Measurements from ENCODE around the gene LDLRAD4.

Gene LDLRAD4

DNA sequence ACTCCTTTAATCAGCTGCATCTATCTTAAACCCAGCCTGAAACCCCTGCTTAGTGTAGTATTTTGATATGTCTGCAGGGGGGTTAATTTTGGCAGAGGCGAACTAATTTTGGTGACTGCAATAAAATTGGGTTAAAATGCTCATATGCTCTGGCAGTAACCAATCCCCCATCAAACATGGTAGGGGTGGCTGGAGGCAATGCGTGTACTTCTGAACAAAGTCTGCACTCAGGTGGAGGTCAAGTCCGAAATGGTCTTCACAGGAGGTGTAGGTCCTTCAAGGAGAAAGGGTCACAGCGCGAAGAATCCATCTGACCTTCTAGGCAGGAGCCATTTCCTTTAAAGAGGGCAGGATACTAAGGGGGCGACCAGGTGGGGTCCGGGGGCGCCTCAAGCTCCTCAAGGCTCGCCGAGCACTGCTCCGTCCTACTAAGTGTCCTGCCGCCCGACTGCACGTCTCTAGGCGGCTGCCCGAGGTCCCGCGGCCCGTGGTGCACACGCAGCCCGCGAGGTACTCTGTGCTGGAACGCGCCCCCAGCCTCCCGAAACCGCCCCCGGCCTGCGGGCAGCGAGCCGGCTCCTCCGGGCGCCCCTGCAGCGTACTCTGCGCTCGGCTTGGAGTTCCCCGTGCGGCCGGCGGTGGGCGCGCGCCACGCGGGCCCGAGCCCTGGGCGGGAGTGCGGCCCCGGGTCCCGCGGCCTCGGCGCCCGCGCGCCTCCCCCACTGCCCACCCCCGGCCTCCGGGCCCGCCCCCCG, 1.7 kb upstream of the LDLRAD4 start:
- Histone ChIP-seq H3K9ac (peak overlapping the region; percentile 93), H3K9me3 (no peaks in the 10 kb centered on the region), H3K27me3 (no peaks in the 10 kb centered on the region), H3K4me2 (peak overlapping the region; percentile 97), H4K20me1 (peaks cover 18% of the 10 kb centered on the region), H3K27ac (peak overlapping the region; percentile 93), H3K4me1 (peaks cover 65% of the 10 kb centered on the region), H3K4me3 (peak overlapping the region; percentile 96), H3K36me3 (no peaks in the 10 kb centered on the region)
- TF ChIP-seq Cebpa-rat (IDR thresholded peaks at IDR 0.05), result no peak

DNA sequence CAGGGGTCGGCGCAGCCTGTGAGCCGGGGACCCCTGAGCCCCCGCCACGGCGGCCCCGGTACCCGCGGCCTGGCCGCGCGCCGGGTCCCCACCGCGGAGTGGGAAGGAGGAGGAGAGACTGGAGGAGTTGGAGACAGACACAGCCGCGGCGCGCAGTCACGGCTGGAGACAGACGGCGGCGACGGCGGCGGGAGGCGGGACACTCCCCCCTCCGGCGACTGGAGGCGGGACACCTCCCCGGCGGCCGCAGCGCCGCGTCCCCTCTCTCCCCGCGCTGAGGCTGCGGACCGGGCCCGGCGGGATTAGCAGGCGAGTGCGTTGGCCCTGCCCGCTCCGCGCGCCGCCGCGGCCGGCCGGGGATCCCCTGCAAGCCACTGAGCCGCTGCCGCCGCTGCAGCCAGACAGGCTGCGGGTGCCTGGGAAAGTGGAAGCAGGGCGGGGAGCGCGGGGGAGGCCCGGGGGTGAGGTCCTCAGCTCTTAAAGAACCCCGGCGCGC, 1.0 kb upstream of the LDLRAD4 start:
- H3K36me3 ChIP-seq, result no peaks in the 10 kb centered on the region
- no peaks in the 10 kb centered on the region for H3K9me3 ChIP-seq
- peak overlapping the region; percentile 97 for H3K4me2 ChIP-seq
- H3K27ac ChIP-seq, result peak overlapping the region; percentile 93
- peaks cover 25% of the 10 kb centered on the region for H4K20me1 ChIP-seq
- peak overlapping the region; percentile 96 for H3K4me3 ChIP-seq
- peak overlapping the region; percentile 93 for H3K9ac ChIP-seq
- H3K4me1 ChIP-seq, result peaks cover 65% of the 10 kb centered on the region
- no peaks in the 10 kb centered on the region for H3K27me3 ChIP-seq
- TF ChIP-seq Cebpa-rat (IDR thresholded peaks at IDR 0.05), result no peak

DNA sequence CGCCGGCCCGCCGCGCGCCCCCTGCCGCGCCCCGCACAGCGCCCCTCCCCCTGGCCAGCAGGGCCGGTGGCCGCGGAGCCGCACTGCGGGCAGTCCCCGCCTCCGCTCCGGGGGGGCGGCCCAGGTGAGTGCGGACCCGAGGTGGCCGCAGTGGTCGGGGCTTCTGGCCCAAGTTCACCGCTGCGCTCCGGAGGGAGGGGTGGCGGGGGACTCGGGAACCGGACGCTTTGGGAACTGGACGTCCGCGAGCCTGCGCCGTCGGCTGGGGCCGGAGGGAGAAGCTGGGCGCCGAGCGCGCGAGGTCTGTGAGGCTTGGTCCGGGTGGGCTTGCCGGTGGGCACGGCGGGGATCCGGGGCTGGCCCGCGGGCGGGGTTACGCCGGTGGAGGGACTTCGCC, 591 bp upstream of the LDLRAD4 start:
- Histone ChIP-seq H3K9ac (peak overlapping the region; percentile 93), H3K36me3 (0 out of 2 replicates have a peak, but pooled peaks cover 4% of the 10 kb centered on the region), H3K9me3 (no peaks in the 10 kb centered on the region), H3K4me1 (peaks cover 65% of the 10 kb centered on the region), H4K20me1 (peaks cover 29% of the 10 kb centered on the region), H3K27me3 (no peaks in the 10 kb centered on the region), H3K27ac (peak overlapping the region; percentile 93), H3K4me2 (peak overlapping the region; percentile 97), H3K4me3 (peak overlapping the region; percentile 96)
- no peak for TF ChIP-seq Cebpa-rat (IDR thresholded peaks at IDR 0.05)

DNA sequence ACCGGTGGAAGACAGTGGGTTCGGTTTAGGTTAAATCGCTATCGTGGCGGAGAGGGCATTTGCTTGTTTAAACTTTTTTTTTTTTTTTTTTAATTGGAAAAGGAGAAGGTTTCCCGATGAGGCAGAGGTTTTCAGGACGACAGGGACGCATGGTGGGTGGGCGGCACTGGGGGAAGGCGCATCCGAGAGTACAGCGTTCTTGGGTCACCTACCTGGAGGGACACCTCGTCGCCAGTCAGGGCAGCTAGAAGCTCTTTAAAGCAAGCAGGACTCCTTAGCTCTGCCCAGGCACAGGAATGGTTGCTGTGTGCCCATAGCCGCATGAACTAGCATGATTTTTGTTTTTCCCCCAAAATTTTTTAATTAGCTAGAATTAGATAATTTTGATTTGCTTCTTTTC, 437 bp downstream of the LDLRAD4 start:
- peak overlapping the region; percentile 93 for H3K27ac ChIP-seq
- no peaks in the 10 kb centered on the region for H3K9me3 ChIP-seq
- H3K36me3 ChIP-seq, result peaks cover 13% of the 10 kb centered on the region
- H4K20me1 ChIP-seq, result peaks cover 40% of the 10 kb centered on the region
- H3K4me1 ChIP-seq, result peaks cover 65% of the 10 kb centered on the region
- H3K4me3 ChIP-seq, result peak overlapping the region; percentile 96
- peak overlapping the region; percentile 97 for H3K4me2 ChIP-seq
- H3K27me3 ChIP-seq, result no peaks in the 10 kb centered on the region
- peak overlapping the region; percentile 93 for H3K9ac ChIP-seq
- TF ChIP-seq Cebpa-rat (IDR thresholded peaks at IDR 0.05), result no peak

DNA sequence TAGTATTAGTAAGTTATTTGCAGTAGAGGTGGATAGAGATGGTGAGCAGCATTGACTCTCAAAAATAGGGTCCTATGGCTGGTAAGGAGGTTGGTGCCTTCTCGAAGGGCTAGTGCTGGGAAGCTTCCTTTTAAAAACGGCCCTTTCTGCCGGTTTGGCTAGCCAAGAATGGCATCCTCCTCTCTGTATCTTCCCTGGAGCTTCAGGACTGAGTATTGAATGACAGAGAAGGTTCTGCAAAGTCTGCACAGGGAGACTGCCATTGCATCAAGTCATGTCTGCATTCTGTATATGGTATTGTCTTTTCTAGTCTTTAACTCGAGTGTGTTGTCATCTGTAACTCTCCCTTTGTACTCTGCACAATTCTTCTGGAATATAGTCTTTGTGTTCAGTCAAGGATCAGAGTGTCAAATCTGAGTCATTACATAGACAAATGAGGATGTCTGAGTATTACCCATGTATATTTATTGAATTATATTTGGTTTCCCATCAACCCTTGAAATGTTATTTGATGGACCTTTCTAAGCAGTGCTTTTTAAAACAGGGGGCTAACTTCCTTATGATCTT, 1.1 kb downstream of the LDLRAD4 start:
- Histone ChIP-seq H3K27ac (peak overlapping the region; percentile 93), H4K20me1 (peaks cover 46% of the 10 kb centered on the region)
- TF ChIP-seq Cebpa-rat (IDR thresholded peaks at IDR 0.05), result no peak

DNA sequence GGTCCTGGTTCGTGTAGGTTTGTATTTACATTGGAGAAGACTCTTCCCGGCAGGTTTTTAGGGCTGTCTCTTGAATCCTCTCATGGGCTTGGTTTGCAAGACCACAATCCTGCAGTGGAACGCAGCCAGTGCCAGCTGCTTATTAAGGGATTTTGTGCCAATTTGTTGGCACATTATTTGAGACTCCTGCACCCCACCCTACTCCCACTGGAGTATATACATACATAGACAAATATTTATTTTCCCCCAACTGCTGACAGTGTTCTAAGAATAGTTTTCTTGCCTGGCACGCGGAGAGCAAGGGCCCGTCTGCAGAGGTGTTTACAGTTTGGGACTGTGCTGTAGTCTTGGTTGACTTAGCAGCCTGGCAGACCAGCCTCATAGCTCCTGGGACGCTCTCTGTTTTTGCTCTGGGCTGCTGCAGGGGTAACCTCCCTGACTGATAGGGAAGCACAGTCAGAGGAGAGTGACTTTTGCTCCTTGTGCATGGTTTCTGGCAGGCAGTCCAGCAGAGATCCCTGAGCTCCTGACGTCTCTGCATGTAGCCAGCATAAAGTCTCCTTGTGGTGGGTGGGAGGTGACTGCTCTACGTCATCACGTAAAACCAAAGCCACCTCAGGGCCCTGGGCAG, 1.9 kb downstream of the LDLRAD4 start:
- no peak for TF ChIP-seq Cebpa-rat (IDR thresholded peaks at IDR 0.05)
- Histone ChIP-seq H4K20me1 (peaks cover 54% of the 10 kb centered on the region), H3K36me3 (peaks cover 23% of the 10 kb centered on the region), H3K27me3 (no peaks in the 10 kb centered on the region), H3K4me1 (peaks cover 64% of the 10 kb centered on the region), H3K4me3 (peak overlapping the region; percentile 96), H3K27ac (peak overlapping the region; percentile 93), H3K9ac (peak overlapping the region; percentile 93), H3K9me3 (no peaks in the 10 kb centered on the region), H3K4me2 (peak overlapping the region; percentile 97)

More for the DNA sequence above, 1.1 kb downstream of the LDLRAD4 start:
- Histone ChIP-seq H3K4me3 (peak overlapping the region; percentile 96), H3K9me3 (no peaks in the 10 kb centered on the region), H3K9ac (peak overlapping the region; percentile 93), H3K36me3 (peaks cover 15% of the 10 kb centered on the region), H3K4me1 (peaks cover 65% of the 10 kb centered on the region), H3K4me2 (peak overlapping the region; percentile 97), H3K27me3 (no peaks in the 10 kb centered on the region)

DNA sequence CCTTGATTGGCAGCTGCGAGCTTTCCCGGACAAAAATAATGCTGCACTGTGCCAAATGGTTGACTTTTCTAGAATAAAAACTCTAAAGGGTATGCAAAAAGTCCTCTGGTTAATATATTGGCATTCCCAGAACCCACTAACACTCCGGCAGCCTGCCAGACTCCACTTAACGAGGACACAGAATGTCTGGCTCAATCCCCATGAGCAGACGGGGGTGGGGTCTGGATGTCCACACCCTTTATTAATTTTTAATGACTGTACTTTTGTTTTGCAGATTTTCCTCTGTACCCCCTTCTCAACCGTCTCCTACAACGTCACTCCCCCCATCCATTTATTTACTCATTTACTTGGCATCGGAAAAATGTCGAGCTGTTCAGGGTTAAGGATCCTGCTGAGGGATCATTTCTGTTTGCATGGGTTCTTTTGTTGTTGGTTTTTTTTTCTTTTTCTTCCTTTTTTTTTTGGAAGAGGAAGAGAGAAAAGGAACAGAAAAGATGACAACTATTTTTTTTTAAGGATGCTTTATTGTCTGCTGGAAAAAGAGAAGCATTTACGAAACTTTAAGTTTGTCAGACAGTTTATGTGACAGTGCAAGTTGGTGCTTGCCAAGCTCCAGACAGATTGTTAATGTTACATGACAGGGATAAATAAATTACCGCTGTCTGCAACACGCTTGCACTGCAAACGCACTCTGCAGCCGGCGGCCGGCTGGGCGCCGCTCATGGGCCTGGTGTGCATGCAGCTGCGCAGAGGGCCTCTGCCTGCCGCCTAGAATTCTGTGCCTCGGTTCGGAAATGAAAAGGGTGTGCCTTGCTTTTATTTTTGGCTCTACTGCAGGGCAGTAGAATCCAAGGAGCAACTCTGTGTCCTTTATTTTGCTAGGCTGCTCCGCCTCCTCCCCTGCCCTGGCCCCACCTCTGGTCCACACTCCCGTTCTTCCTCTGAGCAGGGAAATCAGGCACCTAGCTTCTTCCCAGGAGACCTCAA, 3.6 kb downstream of the LDLRAD4 start:
- no peaks in the 10 kb centered on the region for H3K9me3 ChIP-seq
- H3K4me2 ChIP-seq, result peak overlapping the region; percentile 97
- H3K9ac ChIP-seq, result peak overlapping the region; percentile 93

DNA sequence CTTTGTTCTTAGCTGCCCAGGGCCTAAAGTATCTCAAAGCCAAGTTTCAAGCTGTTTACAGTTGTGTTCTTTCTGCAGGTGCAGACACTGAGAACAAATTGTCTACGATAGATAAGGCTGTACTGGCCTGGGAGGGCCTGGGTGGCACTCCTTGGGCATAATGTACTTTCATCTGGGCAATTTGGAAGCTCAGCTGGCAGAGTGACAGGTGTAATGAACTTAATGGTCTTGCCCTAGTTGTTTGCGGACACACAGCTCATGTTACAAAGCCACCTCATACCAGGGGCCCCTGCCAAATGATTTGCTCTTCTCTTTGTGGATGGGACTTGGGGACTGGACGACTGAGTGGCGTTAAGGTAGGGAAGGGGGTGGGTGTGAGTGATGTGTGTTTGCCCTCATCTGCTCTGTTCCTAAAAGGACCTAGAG, 4.3 kb downstream of the LDLRAD4 start:
- Histone ChIP-seq H3K4me3 (peak overlapping the region; percentile 96), H3K27me3 (no peaks in the 10 kb centered on the region), H3K9ac (peak overlapping the region; percentile 93), H3K9me3 (no peaks in the 10 kb centered on the region), H3K4me2 (peak overlapping the region; percentile 97), H3K27ac (peak overlapping the region; percentile 93), H4K20me1 (peaks cover 78% of the 10 kb centered on the region), H3K4me1 (peaks cover 51% of the 10 kb centered on the region), H3K36me3 (peaks cover 43% of the 10 kb centered on the region)
- no peak for TF ChIP-seq Cebpa-rat (IDR thresholded peaks at IDR 0.05)

More for the DNA sequence above, 3.6 kb downstream of the LDLRAD4 start:
- peaks cover 71% of the 10 kb centered on the region for H4K20me1 ChIP-seq
- peaks cover 49% of the 10 kb centered on the region for H3K4me1 ChIP-seq
- peaks cover 36% of the 10 kb centered on the region for H3K36me3 ChIP-seq
- no peaks in the 10 kb centered on the region for H3K27me3 ChIP-seq
- peak overlapping the region; percentile 96 for H3K4me3 ChIP-seq
- H3K27ac ChIP-seq, result peak overlapping the region; percentile 93
- no peak for TF ChIP-seq Cebpa-rat (IDR thresholded peaks at IDR 0.05)

All from BLaER1 (cell line).